Adrenal gland (tissue), 5 donors: ENCODE measurements around the gene TCTN1.

ENCODE experiments used
- CTCF ChIP-seq, 6 experiments: fragments of 450-650 bp in 4 of 6; fragments of 200-600 bp in 2 of 6; sonication (generic) in 1 of 6; IDR thresholded peaks; 1 replicate in 5 of 6; 2 replicates in 1 of 6; pipeline versions ENCODE4 v1.5.1 to v1.8.0; 2016 to 2021; ENCODE audit warnings: antibody characterized with exemption in 6 of 6, mild to moderate bottlenecking in 2 of 6, moderate library complexity in 1 of 6
- POLR2A ChIP-seq, 2 donors: fragments of 450-650 bp; IDR thresholded peaks; one replicate each; pipeline ENCODE4 v1.6.1; 2017; ENCODE audit warnings: antibody characterized with exemption in 2 of 2, mild to moderate bottlenecking in 2 of 2, moderate library complexity in 1 of 2
- donor health status: DM: no; HTN: no; CAD: no.

- TF ChIP-seq CTCF (IDR thresholded peaks at IDR 0.05) (no peak), POLR2A (IDR thresholded peaks at IDR 0.05) (no peak)
Measured at GRCh38 chr12:110578694-110579534, 35.0 kb upstream of the TCTN1 start.
